ENCODE data around the gene ATAD3C. TPM values are rescaled to one million over a fixed set of nuclear protein-coding genes. Genes with fewer than 3 reads are reported as not detected.
"Not testable (repeated sequence)": the region's sequence is repeated elsewhere in the genome, so short reads cannot be mapped to it uniquely, and the experiment has no call there.

ATAD3C gene
- total RNA-seq, 1 experiment from 2014 or later: 10.6 TPM

GRCh38 chr1:1415751-1416150, 33.7 kb upstream of the ATAD3C start:
- ATAC-seq (no peak), DNase-seq (ENCODE audit: low read depth, low spot score) (no peak)
- BruUV-seq (replicated peaks): no TSS peak
- Histone ChIP-seq H3K27me3 (ENCODE audit: control insufficient read depth, insufficient read depth, low read length) (no peaks in the 10 kb centered on the region), H3K36me3 (ENCODE audit: control insufficient read depth, insufficient read depth, low read length) (no peaks in the 10 kb centered on the region), H3K4me1 (ENCODE audit: control insufficient read depth, insufficient read depth, low read length) (peaks cover 4% of the 10 kb centered on the region; the same call in 1 of the 2 replicates), H3K9me3 (ENCODE audit: control insufficient read depth, insufficient read depth, low read depth, low read length) (no peaks in the 10 kb centered on the region), H3K27ac (ENCODE audit: low read length) (no peak overlapping the region), H3K4me3 (ENCODE audit: low read depth in 2 of 2, low read length in 2 of 2) (no peak overlapping the region)
- CTCF ChIA-PET: no interaction called here
- POLR2A ChIA-PET: no interaction called here
- TF ChIP-seq POLR2AphosphoS5 (IDR thresholded peaks at IDR 0.05; ENCODE audit: low read depth, low read length): no peak
- no peak for TF ChIP-seq CTCF (IDR thresholded peaks at IDR 0.05)
- TF ChIP-seq REST (IDR thresholded peaks at IDR 0.05; ENCODE audit: insufficient read depth in 1 of 2, low read depth in 2 of 2, low read length in 1 of 2): no peak
- TF ChIP-seq TCF7L2 (IDR thresholded peaks at IDR 0.05; ENCODE audit: low read depth, low read length): no peak
- TF ChIP-seq SIN3A (IDR thresholded peaks at IDR 0.05; ENCODE audit: borderline replicate concordance, insufficient read depth, low read depth, low read length): no peak
- in situ Hi-C loops (cut with HindIII; ENCODE audit: low pct_unique_long_range_greater_than_20kb, low sequenced_read_pairs): no loop called here
- intact Hi-C loops (cut with micrococcal nuclease; ENCODE audit: unreplicated experiment): no loop called here

GRCh38 chr1:1417396-1417795, 32.1 kb upstream of the ATAD3C start:
- CTCF ChIA-PET; BruUV-seq (replicated peaks); H3K27me3 ChIP-seq (ENCODE audit: control insufficient read depth, insufficient read depth, low read length); DNase-seq (ENCODE audit: low read depth, low spot score); H3K36me3 ChIP-seq (ENCODE audit: control insufficient read depth, insufficient read depth, low read length); in situ Hi-C loops (cut with HindIII; ENCODE audit: low pct_unique_long_range_greater_than_20kb, low sequenced_read_pairs); ATAC-seq; H3K9me3 ChIP-seq (ENCODE audit: control insufficient read depth, insufficient read depth, low read depth, low read length); POLR2A ChIA-PET; H3K4me3 ChIP-seq (ENCODE audit: low read depth in 2 of 2, low read length in 2 of 2); intact Hi-C loops (cut with micrococcal nuclease; ENCODE audit: unreplicated experiment): not testable (repeated sequence)
- Histone ChIP-seq H3K4me1 (ENCODE audit: control insufficient read depth, insufficient read depth, low read length) (peaks cover 16% of the 10 kb centered on the region), H3K27ac (ENCODE audit: low read length) (0 out of 2 replicates have a peak overlapping the region, but pooled peaks have one; percentile 61)

- H3K9me3 ChIP-seq (ENCODE audit: control insufficient read depth, insufficient read depth, low read depth, low read length); intact Hi-C loops (cut with micrococcal nuclease; ENCODE audit: unreplicated experiment); BruUV-seq (replicated peaks); POLR2A ChIA-PET; CTCF ChIA-PET; H3K36me3 ChIP-seq (ENCODE audit: control insufficient read depth, insufficient read depth, low read length); in situ Hi-C loops (cut with HindIII; ENCODE audit: low pct_unique_long_range_greater_than_20kb, low sequenced_read_pairs); H3K27me3 ChIP-seq (ENCODE audit: control insufficient read depth, insufficient read depth, low read length); ATAC-seq; H3K4me3 ChIP-seq (ENCODE audit: low read depth in 2 of 2, low read length in 2 of 2); DNase-seq (ENCODE audit: low read depth, low spot score): not testable (repeated sequence)
- H3K4me1 ChIP-seq (ENCODE audit: control insufficient read depth, insufficient read depth, low read length): peaks cover 22% of the 10 kb centered on the region
- H3K27ac ChIP-seq (ENCODE audit: low read length): peak overlapping the region; percentile 61; the same call in 1 of the 2 replicates
Observed at GRCh38 chr1:1417825-1418463, 31.5 kb upstream of the ATAD3C start.

All from Panc1 (cell line).